ENCODE results near the gene HK1. TPM values are rescaled to one million over a fixed set of nuclear protein-coding genes. Genes with fewer than 3 reads are reported as not detected.
"Not testable (repeated sequence)": the region's sequence is repeated elsewhere in the genome, so short reads cannot be mapped to it uniquely, and the experiment has no call there.

HK1 gene
- total RNA-seq, 1 donor from 2014 or later = 95.0 TPM

GRCh38 chr10:69326692-69327091 lies 48.4 kb downstream of the HK1 start:
- no peak overlapping the region for H3K4me3 ChIP-seq (ENCODE audit: insufficient read depth, low read depth, low read length)
- H4K20me1 ChIP-seq (ENCODE audit: insufficient read depth, low read length) = peaks cover 72% of the 10 kb centered on the region
- H3K27me3 Mint-ChIP-seq (ENCODE audit: low read depth, unreplicated experiment) = no peaks in the 10 kb centered on the region
- FAIRE-seq (no peak), DNase-seq (ENCODE audit: low read depth) (no peak)
- TF ChIP-seq EZH2 (IDR thresholded peaks at IDR 0.05; ENCODE audit: insufficient read depth, low read length) = no peak
- no peak for TF ChIP-seq CTCF (IDR thresholded peaks at IDR 0.05; ENCODE audit: insufficient read depth, low read depth, low read length)
- H3K36me3 Mint-ChIP-seq (ENCODE audit: low read depth, unreplicated experiment) = peaks cover 4% of the 10 kb centered on the region
- H3K27ac Mint-ChIP-seq (ENCODE audit: unreplicated experiment) = no peak overlapping the region
- H3K4me1 ChIP-seq (ENCODE audit: insufficient read depth, low read length) = peaks cover 32% of the 10 kb centered on the region
- H2AFZ ChIP-seq (ENCODE audit: low read depth, low read length) = no peak overlapping the region
- peaks cover 96% of the 10 kb centered on the region for H3K79me2 ChIP-seq (ENCODE audit: insufficient read depth, low read length)
- H3K36me3 ChIP-seq (ENCODE audit: insufficient read depth, low read length) = no peaks in the 10 kb centered on the region
- H3K4me2 ChIP-seq (ENCODE audit: low read length) = no peak overlapping the region
- H3K9me3 Mint-ChIP-seq (ENCODE audit: unreplicated experiment) = no peaks in the 10 kb centered on the region
- H3K4me1 Mint-ChIP-seq (ENCODE audit: low read depth, unreplicated experiment) = peaks cover 18% of the 10 kb centered on the region
- H3K27ac ChIP-seq (ENCODE audit: low read depth, low read length) = peak overlapping the region; percentile 50
- H3K9ac ChIP-seq (ENCODE audit: low read length) = peak overlapping the region; percentile 43
- no peaks in the 10 kb centered on the region for H3K27me3 ChIP-seq (ENCODE audit: insufficient read depth, low read length)
- H3K4me3 Mint-ChIP-seq (ENCODE audit: unreplicated experiment) = no peak overlapping the region
- no peaks in the 10 kb centered on the region for H3K9me3 ChIP-seq (ENCODE audit: insufficient read depth, low read depth, low read length)

GRCh38 chr10:69327463-69328379 lies 49.4 kb downstream of the HK1 start:
- H3K9me3 ChIP-seq (ENCODE audit: insufficient read depth, low read depth, low read length) = no peaks in the 10 kb centered on the region
- H2AFZ ChIP-seq (ENCODE audit: low read depth, low read length) = peak overlapping the region; percentile 59
- peak overlapping the region; percentile 76 for H3K4me2 ChIP-seq (ENCODE audit: low read length)
- H3K27me3 ChIP-seq (ENCODE audit: insufficient read depth, low read length) = no peaks in the 10 kb centered on the region
- peak overlapping the region; percentile 40 for H3K9ac ChIP-seq (ENCODE audit: low read length)
- H3K4me3 ChIP-seq (ENCODE audit: insufficient read depth, low read depth, low read length) = peak overlapping the region; percentile 15
- H3K27ac Mint-ChIP-seq (ENCODE audit: unreplicated experiment) = peak overlapping the region; percentile 2
- H3K36me3 Mint-ChIP-seq (ENCODE audit: low read depth, unreplicated experiment) = peaks cover 4% of the 10 kb centered on the region
- no peaks in the 10 kb centered on the region for H3K27me3 Mint-ChIP-seq (ENCODE audit: low read depth, unreplicated experiment)
- no peak overlapping the region for H3K4me3 Mint-ChIP-seq (ENCODE audit: unreplicated experiment)
- H3K27ac ChIP-seq (ENCODE audit: low read depth, low read length) = peak overlapping the region; percentile 57
- DNase-seq (ENCODE audit: low read depth) (peak; percentile 61), FAIRE-seq (no peak)
- H3K36me3 ChIP-seq (ENCODE audit: insufficient read depth, low read length) = no peaks in the 10 kb centered on the region
- no peak for TF ChIP-seq EZH2 (IDR thresholded peaks at IDR 0.05; ENCODE audit: insufficient read depth, low read length)
- no peak for TF ChIP-seq CTCF (IDR thresholded peaks at IDR 0.05; ENCODE audit: insufficient read depth, low read depth, low read length)
- H3K79me2 ChIP-seq (ENCODE audit: insufficient read depth, low read length) = peaks cover 96% of the 10 kb centered on the region
- peaks cover 13% of the 10 kb centered on the region for H3K4me1 Mint-ChIP-seq (ENCODE audit: low read depth, unreplicated experiment)
- peaks cover 31% of the 10 kb centered on the region for H3K4me1 ChIP-seq (ENCODE audit: insufficient read depth, low read length)
- no peaks in the 10 kb centered on the region for H3K9me3 Mint-ChIP-seq (ENCODE audit: unreplicated experiment)
- H4K20me1 ChIP-seq (ENCODE audit: insufficient read depth, low read length) = peaks cover 74% of the 10 kb centered on the region

GRCh38 chr10:69328380-69328735 lies 50.1 kb downstream of the HK1 start:
- Histone ChIP-seq H4K20me1 (ENCODE audit: insufficient read depth, low read length) (peaks cover 74% of the 10 kb centered on the region), H3K27ac (ENCODE audit: low read depth, low read length) (peak overlapping the region; percentile 57), H3K27me3 (ENCODE audit: insufficient read depth, low read length) (no peaks in the 10 kb centered on the region), H3K4me3 (ENCODE audit: insufficient read depth, low read depth, low read length) (peak overlapping the region; percentile 15), H3K4me1 (ENCODE audit: insufficient read depth, low read length) (peaks cover 37% of the 10 kb centered on the region), H3K36me3 (ENCODE audit: insufficient read depth, low read length) (no peaks in the 10 kb centered on the region), H3K9me3 (ENCODE audit: insufficient read depth, low read depth, low read length) (no peaks in the 10 kb centered on the region), H2AFZ (ENCODE audit: low read depth, low read length) (peak overlapping the region; percentile 59), H3K9ac (ENCODE audit: low read length) (peak overlapping the region; percentile 40), H3K79me2 (ENCODE audit: insufficient read depth, low read length) (peaks cover 96% of the 10 kb centered on the region), H3K4me2 (ENCODE audit: low read length) (peak overlapping the region; percentile 76)
- Mint-ChIP-seq H3K4me3 (ENCODE audit: unreplicated experiment) (no peak overlapping the region), H3K36me3 (ENCODE audit: low read depth, unreplicated experiment) (peaks cover 4% of the 10 kb centered on the region), H3K9me3 (ENCODE audit: unreplicated experiment) (no peaks in the 10 kb centered on the region), H3K27me3 (ENCODE audit: low read depth, unreplicated experiment) (no peaks in the 10 kb centered on the region), H3K4me1 (ENCODE audit: low read depth, unreplicated experiment) (peaks cover 16% of the 10 kb centered on the region), H3K27ac (ENCODE audit: unreplicated experiment) (no peak overlapping the region)
- FAIRE-seq = no peak
- DNase-seq (ENCODE audit: low read depth) = no peak
- no peak for TF ChIP-seq CTCF (IDR thresholded peaks at IDR 0.05; ENCODE audit: insufficient read depth, low read depth, low read length)
- no peak for TF ChIP-seq EZH2 (IDR thresholded peaks at IDR 0.05; ENCODE audit: insufficient read depth, low read length)

GRCh38 chr10:69328888-69329287 lies 50.6 kb downstream of the HK1 start:
- not testable (repeated sequence) for FAIRE-seq; H3K27ac ChIP-seq (ENCODE audit: low read depth, low read length); H3K4me2 ChIP-seq (ENCODE audit: low read length); H3K36me3 ChIP-seq (ENCODE audit: insufficient read depth, low read length); H3K9me3 ChIP-seq (ENCODE audit: insufficient read depth, low read depth, low read length); H3K9me3 Mint-ChIP-seq (ENCODE audit: unreplicated experiment); H2AFZ ChIP-seq (ENCODE audit: low read depth, low read length); H3K36me3 Mint-ChIP-seq (ENCODE audit: low read depth, unreplicated experiment); DNase-seq (ENCODE audit: low read depth); H3K4me3 ChIP-seq (ENCODE audit: insufficient read depth, low read depth, low read length); H3K9ac ChIP-seq (ENCODE audit: low read length); H3K27ac Mint-ChIP-seq (ENCODE audit: unreplicated experiment); H3K27me3 ChIP-seq (ENCODE audit: insufficient read depth, low read length); H3K27me3 Mint-ChIP-seq (ENCODE audit: low read depth, unreplicated experiment)
- Histone ChIP-seq H3K4me1 (ENCODE audit: insufficient read depth, low read length) (peaks cover 40% of the 10 kb centered on the region), H4K20me1 (ENCODE audit: insufficient read depth, low read length) (peaks cover 74% of the 10 kb centered on the region), H3K79me2 (ENCODE audit: insufficient read depth, low read length) (peaks cover 96% of the 10 kb centered on the region)
- peaks cover 15% of the 10 kb centered on the region for H3K4me1 Mint-ChIP-seq (ENCODE audit: low read depth, unreplicated experiment)
- peak overlapping the region; percentile 15 for H3K4me3 Mint-ChIP-seq (ENCODE audit: unreplicated experiment)

All from astrocyte (in vitro differentiated cells and primary cell).